ENCODE measurements around the gene AK3. TPM values are rescaled to one million over a fixed set of nuclear protein-coding genes. Genes with fewer than 3 reads are reported as not detected.

The AK3 gene
- total and polyA plus RNA-seq, 2 of the 8 experiments (the other 6 are each of a cell fraction or from before 2014, with no cell fraction given): 8.9 to 30.0 TPM

DNA sequence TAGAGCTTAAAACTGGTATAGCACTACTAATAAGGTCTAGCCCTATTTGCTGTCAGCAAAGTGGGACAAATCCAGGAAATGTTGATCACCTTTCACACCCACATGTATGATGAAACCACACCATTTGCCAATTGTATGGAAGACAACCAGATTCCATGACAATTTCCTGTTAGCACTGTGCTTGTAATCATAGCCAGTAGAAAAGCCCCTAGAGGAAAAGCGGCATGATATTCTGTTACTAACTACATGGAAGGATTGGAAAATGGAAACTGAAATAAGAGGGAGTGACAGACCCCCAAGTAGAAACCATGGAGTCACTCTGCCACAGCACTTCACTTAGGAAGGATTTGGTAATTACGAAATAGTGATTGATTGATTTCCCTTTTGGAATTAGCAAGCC lies 75.6 kb downstream of the AK3 start (continued):
- no peak for TF ChIP-seq RXRA (IDR thresholded peaks at IDR 0.05; ENCODE audit: insufficient read depth, low read depth, low read length)
- no peak for TF ChIP-seq CTBP2 (IDR thresholded peaks at IDR 0.05; ENCODE audit: borderline replicate concordance, insufficient read depth, insufficient read length, low read length)
- TF ChIP-seq TBP (IDR thresholded peaks at IDR 0.05; ENCODE audit: low read depth, low read length): no peak
- TF ChIP-seq HDAC6 (IDR thresholded peaks at IDR 0.05; ENCODE audit: low read depth, low read length): no peak

All from H1 (cell line).